Thyroid gland (tissue), 4 donors: ENCODE data around the gene UBXN6.

ENCODE experiments used
- CTCF ChIP-seq, 6 experiments: fragments of 200-600 bp in 3 of 6; fragments of 450-650 bp in 3 of 6; sonication (generic) in 3 of 6; IDR thresholded peaks; one replicate each; pipeline ENCODE4 v1.5.1; 2016 to 2019; ENCODE audit warnings: antibody characterized with exemption in 6 of 6, mild to moderate bottlenecking in 2 of 6, inconsistent platforms in 1 of 6, moderate library complexity in 1 of 6
- POLR2A ChIP-seq, 2 donors: fragments of 450-650 bp; IDR thresholded peaks; one replicate each; pipeline ENCODE4 v1.6.1; 2017; ENCODE audit warnings: antibody characterized with exemption in 2 of 2, mild to moderate bottlenecking in 2 of 2, moderate library complexity in 1 of 2

GRCh38 chr19:4477034-4477801 lies 19.6 kb upstream of the UBXN6 start:
- TF ChIP-seq CTCF (IDR thresholded peaks at IDR 0.05) (no peak), POLR2A (IDR thresholded peaks at IDR 0.05) (no peak)
